Kidney (tissue), 14 donors: ENCODE measurements around the gene CTNND2. TPM values are rescaled to one million over a fixed set of nuclear protein-coding genes. Genes with fewer than 3 reads are reported as not detected.

Experiments
- DNase-seq, 5 donors: peaks; one replicate each; pipeline ENCODE4 v3.0.0-alpha.2; 2013 to 2020
- FAIRE-seq: peaks from 2 replicates; lab custom pipeline; 2012; peaks lifted over from hg19 to GRCh38; lab: Jason Lieb, UNC
- H3K27ac ChIP-seq, 2 donors: one replicate each; pipeline ENCODE4 v1.7.0; 2013; ENCODE audit warnings: low read depth in 2 of 2, low read length in 2 of 2, inconsistent platforms in 1 of 2
- H3K27me3 ChIP-seq: one replicate; pipeline ENCODE4 v1.7.1; 2013; ENCODE audit warnings: low read length, inconsistent platforms; ENCODE audit not compliant: control insufficient read depth, insufficient read depth
- H3K36me3 ChIP-seq, 3 donors: one replicate each; pipeline versions ENCODE4 v1.7.0 to v1.7.1; 2013; ENCODE audit warnings: low read length in 3 of 3, control low read depth in 1 of 3, inconsistent platforms in 1 of 3; ENCODE audit not compliant: insufficient read depth in 3 of 3, control insufficient read depth in 2 of 3
- H3K4me1 ChIP-seq, 3 donors: one replicate each; pipeline versions ENCODE4 v1.7.0 to v1.7.1; 2013; ENCODE audit warnings: low read length in 3 of 3, inconsistent platforms in 1 of 3, low read depth in 1 of 3; ENCODE audit not compliant: control insufficient read depth in 2 of 3, insufficient read depth in 2 of 3
- H3K4me3 ChIP-seq, 3 donors: one replicate each; pipeline versions ENCODE4 v1.7.0 to v1.8.1; 2013; ENCODE audit warnings: low read length in 3 of 3, control low read depth in 1 of 3, inconsistent platforms in 1 of 3
- H3K9ac ChIP-seq, 3 donors: one replicate each; pipeline versions ENCODE4 v1.7.0 to v1.7.1; 2013; ENCODE audit warnings: low read length in 3 of 3, control low read depth in 1 of 3, inconsistent platforms in 1 of 3
- H3K9me3 ChIP-seq, 3 donors: one replicate each; pipeline versions ENCODE4 v1.7.0 to v1.7.1; 2013; ENCODE audit warnings: low read length in 3 of 3, control low read depth in 1 of 3, inconsistent platforms in 1 of 3; ENCODE audit not compliant: control insufficient read depth in 2 of 3, insufficient read depth in 1 of 3
- CTCF ChIP-seq: IDR thresholded peaks from 3 replicates; pipeline ENCODE4 v1.5.1; 2012; ENCODE audit warnings: mild to moderate bottlenecking, moderate library complexity, borderline replicate concordance; ENCODE audit not compliant: insufficient read depth; ENCODE audit errors: extremely low read depth
- intact Hi-C: fragments of 100-400 bp; cut with DNase I; formaldehyde crosslinking; loops from one replicate; pipeline ENCODE4 v1.11.1; 2022
- polyA plus RNA-seq: library from polyadenylated mRNA; stranded (reverse); fragments of 350-450 nt; fragmentation: Illumina TruSeq; extraction: RNeasy Lipid Tissue Mini Kit (QIAGEN cat#74804); gene quantifications from one replicate; pipeline ENCODE4 v1.2.3, GENCODE V29; 2014; ENCODE audit warnings: low read depth, low replicate concordance; ENCODE audit not compliant: insufficient read depth
- total RNA-seq: library from RNA; stranded (reverse); fragmentation: NEBNext Ultra II Directional; extraction: Animal tissue kit (Norgen Biotek cat#: 25700); gene quantifications from one replicate; pipeline ENCODE4 v1.2.1, GENCODE V29; 2021
- donor health status: control.
- donor health status: control.
- donor health status: control.
- donor health status: control.
- donor health status: control.
- donor health status: DM: yes; HTN: yes; CAD: no.
- donor health status: Normal renal cell carcinoma (clear cell type).

CTNND2 gene
- total and polyA plus RNA-seq, 2 donors from 2014 or later, result 0.15 to 0.79 TPM

GRCh38 chr5:10923310-10923709 is 980.9 kb downstream of the CTNND2 start:
- Histone ChIP-seq H3K36me3 (no peaks in the 10 kb centered on the region), H3K4me3 (no peak overlapping the region), H3K9me3 (no peaks in the 10 kb centered on the region), H3K27me3 (no peaks in the 10 kb centered on the region), H3K4me1 (no peaks in the 10 kb centered on the region), H3K27ac (no peak overlapping the region), H3K9ac (no peak overlapping the region)
- FAIRE-seq (no peak), DNase-seq (no peak)
- intact Hi-C loops, result no loop called here
- TF ChIP-seq CTCF, result no peak
